GM23338 (cell line): ENCODE measurements around the gene CNTROB. TPM values are rescaled to one million over a fixed set of nuclear protein-coding genes. Genes with fewer than 3 reads are reported as not detected.

Experiments
- ATAC-seq: fragments of 200-7000 bp; cut with Tn5 transposase; 3 replicates; pipeline ENCODE4 v1.9.1; 2020
- DNase-seq: peaks from one replicate; pipeline ENCODE4 v3.0.0-alpha.2; 2015; ENCODE audit warnings: low spot score
- H2AFZ ChIP-seq: fragments of 200-600 bp; sonication (generic); 2 replicates; pipeline ENCODE4 v1.8.0; 2016; ENCODE audit warnings: antibody characterized with exemption, mild to moderate bottlenecking, moderate library complexity
- H3F3A ChIP-seq: fragments of 200-600 bp; sonication (generic); replicated peaks from 2 replicates; pipeline ENCODE4 v1.8.0; 2017; ENCODE audit warnings: antibody characterized with exemption, mixed run types, low read depth
- H3K27ac ChIP-seq: fragments of 200-600 bp; sonication (generic); 2 replicates; pipeline ENCODE4 v1.6.1; 2016; ENCODE audit warnings: low read depth
- H3K27me3 ChIP-seq: fragments of 200-600 bp; sonication (generic); 2 replicates; pipeline ENCODE4 v1.8.0; 2016; ENCODE audit warnings: mild to moderate bottlenecking, mixed run types, moderate library complexity; ENCODE audit not compliant: insufficient read depth
- H3K36me3 ChIP-seq: fragments of 200-600 bp; sonication (generic); 2 replicates; pipeline ENCODE4 v1.8.0; 2016; ENCODE audit warnings: mild to moderate bottlenecking; ENCODE audit not compliant: insufficient read depth
- H3K4me1 ChIP-seq: fragments of 200-600 bp; sonication (generic); 2 replicates; pipeline ENCODE4 v1.8.0; 2016; ENCODE audit warnings: mild to moderate bottlenecking, moderate library complexity; ENCODE audit not compliant: insufficient read depth
- H3K4me2 ChIP-seq: fragments of 200-600 bp; sonication (generic); 2 replicates; pipeline ENCODE4 v1.7.1; 2017; ENCODE audit warnings: mixed run types
- H3K4me3 ChIP-seq: fragments of 200-600 bp; sonication (generic); 2 replicates; pipeline ENCODE4 v1.6.1; 2016; ENCODE audit warnings: mixed run types
- H3K79me2 ChIP-seq: fragments of 200-600 bp; sonication (generic); replicated peaks from 2 replicates; pipeline ENCODE4 v1.8.0; 2017; ENCODE audit warnings: mild to moderate bottlenecking; ENCODE audit not compliant: insufficient read depth
- H3K9me2 ChIP-seq: fragments of 200-600 bp; sonication (generic); 2 replicates; pipeline ENCODE4 v1.8.0; 2017; ENCODE audit not compliant: insufficient read depth
- H4K20me1 ChIP-seq: fragments of 200-600 bp; sonication (generic); replicated peaks from 2 replicates; pipeline ENCODE4 v1.8.0; 2017; ENCODE audit warnings: mild to moderate bottlenecking; ENCODE audit not compliant: insufficient read depth
- H3K27ac Mint-ChIP-seq: 2 replicates; pipeline ENCODE4 v1.8.0; 2020; ENCODE audit warnings: inconsistent platforms, mild to moderate bottlenecking, moderate library complexity, mixed read lengths
- H3K27me3 Mint-ChIP-seq: 3 replicates; pipeline ENCODE4 v1.8.0; 2022; ENCODE audit warnings: low read depth, mild to moderate bottlenecking, moderate library complexity, mixed read lengths, inconsistent platforms; ENCODE audit not compliant: insufficient read depth, poor library complexity
- H3K36me3 Mint-ChIP-seq: 3 replicates; pipeline ENCODE4 v1.8.0; 2021; ENCODE audit warnings: low read depth, mild to moderate bottlenecking, inconsistent platforms, moderate library complexity, mixed read lengths
- H3K4me1 Mint-ChIP-seq: 3 replicates; pipeline ENCODE4 v1.8.0; 2020; ENCODE audit warnings: mild to moderate bottlenecking, inconsistent platforms, mixed read lengths
- H3K4me3 Mint-ChIP-seq: 3 replicates; pipeline ENCODE4 v1.8.0; 2021; ENCODE audit warnings: moderate library complexity, mild to moderate bottlenecking, inconsistent platforms, mixed read lengths
- H3K9me3 Mint-ChIP-seq: 3 replicates; pipeline ENCODE4 v1.8.0; 2020; ENCODE audit warnings: moderate library complexity, mild to moderate bottlenecking, inconsistent platforms, mixed read lengths
- CREB1 ChIP-seq: fragments of 250-450 bp; sonication (Bioruptor Pico); IDR thresholded peaks from 2 replicates; pipeline ENCODE4 v1.5.0; 2020; ENCODE audit warnings: low read depth, mild to moderate bottlenecking, moderate library complexity
- EZH2 ChIP-seq: fragments of 200-600 bp; sonication (generic); IDR thresholded peaks from one replicate; pipeline ENCODE4 v1.8.0; 2017; ENCODE audit warnings: antibody characterized with exemption, mild to moderate bottlenecking, low read depth; ENCODE audit not compliant: unreplicated experiment
- JUNB ChIP-seq: IDR thresholded peaks from one replicate; pipeline ENCODE4 v1.6.1; 2016; ENCODE audit warnings: antibody characterized with exemption; ENCODE audit not compliant: unreplicated experiment
- NANOG ChIP-seq: IDR thresholded peaks from 2 replicates; pipeline ENCODE4 v1.6.1; 2016; ENCODE audit warnings: antibody characterized with exemption, borderline replicate concordance
- POLR2AphosphoS5 ChIP-seq: IDR thresholded peaks from 2 replicates; pipeline ENCODE4 v1.6.1; 2016; ENCODE audit warnings: antibody characterized with exemption, low read depth
- ZNF114 ChIP-seq: fragments of 250-450 bp; sonication (Bioruptor Pico); IDR thresholded peaks from 2 replicates; pipeline ENCODE4 v1.5.0; 2020; ENCODE audit warnings: mild to moderate bottlenecking, moderate library complexity
- ZNF331 ChIP-seq: fragments of 250-450 bp; sonication (Bioruptor Pico); IDR thresholded peaks from 2 replicates; pipeline ENCODE4 v1.5.0; 2020; ENCODE audit warnings: low read depth, mild to moderate bottlenecking, moderate library complexity
- polyA plus RNA-seq: library from polyadenylated mRNA; unstranded; fragments of >200 nt; fragmentation: Nextera tagmentation; extraction: Ambion mirVana; gene quantifications from 2 replicates; pipeline ENCODE4 v1.2.1, GENCODE V29; 2016
- total RNA-seq: library from RNA; depleted of rRNA; stranded (reverse); fragments of >200 nt; shearing (Covaris generic); gene quantifications from 2 replicates; pipeline ENCODE4 v1.2.3, GENCODE V29; 2014
- TF ChIP-seq, protein P1 (sequence below): IDR thresholded peaks from 2 replicates; pipeline ENCODE4 v1.6.1; 2016; ENCODE audit warnings: antibody characterized with exemption
- TF ChIP-seq, protein P2 (sequence below), 2 experiments: fragments of 200-600 bp in 1 of 2; sonication (generic) in 1 of 2; conservative IDR thresholded peaks; 2 replicates each; pipeline versions ENCODE4 v1.5.1 to v1.6.1; 2016 to 2017; ENCODE audit warnings: antibody characterized with exemption in 2 of 2, low read depth in 2 of 2, mild to moderate bottlenecking in 2 of 2, moderate library complexity in 1 of 2
- TF ChIP-seq, protein P3 (sequence below): fragments of 250-450 bp; sonication (Bioruptor Pico); IDR thresholded peaks from 2 replicates; pipeline ENCODE4 v1.5.0; 2020; ENCODE audit warnings: mild to moderate bottlenecking, moderate library complexity

CNTROB gene
- total and polyA plus RNA-seq, 2 experiments from 2014 or later = 16.3 to 18.5 TPM

DNA sequence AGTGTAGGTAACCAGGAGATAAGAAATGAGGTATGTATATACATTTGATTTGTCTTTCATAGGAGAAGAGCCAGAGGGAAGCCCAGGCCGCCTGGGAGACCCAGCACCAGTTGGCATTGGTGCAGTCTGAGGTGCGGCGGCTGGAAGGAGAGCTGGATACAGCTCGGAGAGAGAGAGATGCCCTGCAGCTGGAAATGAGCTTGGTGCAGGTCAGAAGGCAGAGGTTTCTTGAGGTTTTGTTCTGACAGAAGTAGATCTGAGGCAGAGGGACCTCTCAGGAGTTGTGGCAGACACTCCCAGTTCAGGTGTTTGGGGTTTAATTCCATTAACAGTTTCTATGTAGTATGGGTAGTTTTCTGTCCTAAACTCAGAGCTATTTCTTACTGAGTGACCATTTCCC, 8.0 kb downstream of the CNTROB start:
- no peaks in the 10 kb centered on the region for H3K4me1 Mint-ChIP-seq
- H3K4me3 Mint-ChIP-seq = no peak overlapping the region
- Histone ChIP-seq H3K27me3 (no peaks in the 10 kb centered on the region), H3K4me3 (no peak overlapping the region), H3K4me2 (no peak overlapping the region), H3K4me1 (no peaks in the 10 kb centered on the region), H4K20me1 (no peaks in the 10 kb centered on the region; the same call in none of the 2 replicates), H3K27ac (no peak overlapping the region), H3K9me2 (no peaks in the 10 kb centered on the region), H3F3A (no peaks in the 10 kb centered on the region), H3K36me3 (peaks cover 3% of the 10 kb centered on the region; the same call in 1 of the 2 replicates), H2AFZ (no peak overlapping the region), H3K79me2 (no peaks in the 10 kb centered on the region)
- no peaks in the 10 kb centered on the region for H3K9me3 Mint-ChIP-seq
- peaks cover 57% of the 10 kb centered on the region for H3K36me3 Mint-ChIP-seq
- no peak overlapping the region for H3K27ac Mint-ChIP-seq
- H3K27me3 Mint-ChIP-seq = peaks cover 2% of the 10 kb centered on the region
- TF ChIP-seq POLR2AphosphoS5 (no peak), NANOG (no peak)
- TF ChIP-seq, protein P1, sequence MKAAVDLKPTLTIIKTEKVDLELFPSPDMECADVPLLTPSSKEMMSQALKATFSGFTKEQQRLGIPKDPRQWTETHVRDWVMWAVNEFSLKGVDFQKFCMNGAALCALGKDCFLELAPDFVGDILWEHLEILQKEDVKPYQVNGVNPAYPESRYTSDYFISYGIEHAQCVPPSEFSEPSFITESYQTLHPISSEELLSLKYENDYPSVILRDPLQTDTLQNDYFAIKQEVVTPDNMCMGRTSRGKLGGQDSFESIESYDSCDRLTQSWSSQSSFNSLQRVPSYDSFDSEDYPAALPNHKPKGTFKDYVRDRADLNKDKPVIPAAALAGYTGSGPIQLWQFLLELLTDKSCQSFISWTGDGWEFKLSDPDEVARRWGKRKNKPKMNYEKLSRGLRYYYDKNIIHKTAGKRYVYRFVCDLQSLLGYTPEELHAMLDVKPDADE = no peak
- TF ChIP-seq, protein P2, sequence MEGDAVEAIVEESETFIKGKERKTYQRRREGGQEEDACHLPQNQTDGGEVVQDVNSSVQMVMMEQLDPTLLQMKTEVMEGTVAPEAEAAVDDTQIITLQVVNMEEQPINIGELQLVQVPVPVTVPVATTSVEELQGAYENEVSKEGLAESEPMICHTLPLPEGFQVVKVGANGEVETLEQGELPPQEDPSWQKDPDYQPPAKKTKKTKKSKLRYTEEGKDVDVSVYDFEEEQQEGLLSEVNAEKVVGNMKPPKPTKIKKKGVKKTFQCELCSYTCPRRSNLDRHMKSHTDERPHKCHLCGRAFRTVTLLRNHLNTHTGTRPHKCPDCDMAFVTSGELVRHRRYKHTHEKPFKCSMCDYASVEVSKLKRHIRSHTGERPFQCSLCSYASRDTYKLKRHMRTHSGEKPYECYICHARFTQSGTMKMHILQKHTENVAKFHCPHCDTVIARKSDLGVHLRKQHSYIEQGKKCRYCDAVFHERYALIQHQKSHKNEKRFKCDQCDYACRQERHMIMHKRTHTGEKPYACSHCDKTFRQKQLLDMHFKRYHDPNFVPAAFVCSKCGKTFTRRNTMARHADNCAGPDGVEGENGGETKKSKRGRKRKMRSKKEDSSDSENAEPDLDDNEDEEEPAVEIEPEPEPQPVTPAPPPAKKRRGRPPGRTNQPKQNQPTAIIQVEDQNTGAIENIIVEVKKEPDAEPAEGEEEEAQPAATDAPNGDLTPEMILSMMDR (conservative IDR thresholded peaks at IDR 0.05; ENCODE audit: low read depth in 2 of 2) = no peak
- DNase-seq = no peak
- no peak for ATAC-seq

DNA sequence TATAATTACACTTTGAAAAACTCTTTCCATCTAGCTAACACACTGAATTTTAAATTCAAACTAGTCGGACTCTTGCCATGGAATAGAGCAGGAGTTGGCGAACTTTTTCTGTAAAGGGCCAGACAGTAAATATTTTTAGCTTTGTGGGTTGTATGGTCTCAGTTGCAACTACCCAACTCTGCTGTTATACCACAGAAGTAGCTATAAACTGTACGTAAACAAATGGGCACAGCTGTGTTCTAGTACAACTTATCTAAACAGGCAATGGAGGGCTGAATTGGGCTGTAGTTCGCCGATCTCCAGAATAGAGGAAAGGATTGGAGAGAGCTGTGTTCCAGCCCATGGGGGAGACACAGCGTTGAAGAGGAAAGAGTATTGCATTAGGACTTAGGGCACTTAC, 8.7 kb downstream of the CNTROB start:
- Histone ChIP-seq H3K4me1 (no peaks in the 10 kb centered on the region), H2AFZ (no peak overlapping the region), H3K9me2 (no peaks in the 10 kb centered on the region), H3K27me3 (no peaks in the 10 kb centered on the region), H3K4me2 (no peak overlapping the region), H3K4me3 (no peak overlapping the region), H4K20me1 (no peaks in the 10 kb centered on the region; the same call in none of the 2 replicates), H3K36me3 (peaks cover 3% of the 10 kb centered on the region; the same call in 1 of the 2 replicates), H3K79me2 (no peaks in the 10 kb centered on the region), H3K27ac (no peak overlapping the region), H3F3A (no peaks in the 10 kb centered on the region)
- no peak overlapping the region for H3K4me3 Mint-ChIP-seq
- peaks cover 4% of the 10 kb centered on the region for H3K27me3 Mint-ChIP-seq
- H3K36me3 Mint-ChIP-seq = peaks cover 62% of the 10 kb centered on the region
- H3K27ac Mint-ChIP-seq = no peak overlapping the region
- no peak for DNase-seq
- H3K9me3 Mint-ChIP-seq = no peaks in the 10 kb centered on the region
- no peak for ATAC-seq
- H3K4me1 Mint-ChIP-seq = no peaks in the 10 kb centered on the region
- no peak for TF ChIP-seq ZNF114
- TF ChIP-seq POLR2AphosphoS5 = no peak
- TF ChIP-seq, protein P2 (conservative IDR thresholded peaks at IDR 0.05; ENCODE audit: low read depth in 2 of 2) = no peak
- TF ChIP-seq ZNF331 (CRISPR knock-in tag) = no peak
- TF ChIP-seq, protein P3, sequence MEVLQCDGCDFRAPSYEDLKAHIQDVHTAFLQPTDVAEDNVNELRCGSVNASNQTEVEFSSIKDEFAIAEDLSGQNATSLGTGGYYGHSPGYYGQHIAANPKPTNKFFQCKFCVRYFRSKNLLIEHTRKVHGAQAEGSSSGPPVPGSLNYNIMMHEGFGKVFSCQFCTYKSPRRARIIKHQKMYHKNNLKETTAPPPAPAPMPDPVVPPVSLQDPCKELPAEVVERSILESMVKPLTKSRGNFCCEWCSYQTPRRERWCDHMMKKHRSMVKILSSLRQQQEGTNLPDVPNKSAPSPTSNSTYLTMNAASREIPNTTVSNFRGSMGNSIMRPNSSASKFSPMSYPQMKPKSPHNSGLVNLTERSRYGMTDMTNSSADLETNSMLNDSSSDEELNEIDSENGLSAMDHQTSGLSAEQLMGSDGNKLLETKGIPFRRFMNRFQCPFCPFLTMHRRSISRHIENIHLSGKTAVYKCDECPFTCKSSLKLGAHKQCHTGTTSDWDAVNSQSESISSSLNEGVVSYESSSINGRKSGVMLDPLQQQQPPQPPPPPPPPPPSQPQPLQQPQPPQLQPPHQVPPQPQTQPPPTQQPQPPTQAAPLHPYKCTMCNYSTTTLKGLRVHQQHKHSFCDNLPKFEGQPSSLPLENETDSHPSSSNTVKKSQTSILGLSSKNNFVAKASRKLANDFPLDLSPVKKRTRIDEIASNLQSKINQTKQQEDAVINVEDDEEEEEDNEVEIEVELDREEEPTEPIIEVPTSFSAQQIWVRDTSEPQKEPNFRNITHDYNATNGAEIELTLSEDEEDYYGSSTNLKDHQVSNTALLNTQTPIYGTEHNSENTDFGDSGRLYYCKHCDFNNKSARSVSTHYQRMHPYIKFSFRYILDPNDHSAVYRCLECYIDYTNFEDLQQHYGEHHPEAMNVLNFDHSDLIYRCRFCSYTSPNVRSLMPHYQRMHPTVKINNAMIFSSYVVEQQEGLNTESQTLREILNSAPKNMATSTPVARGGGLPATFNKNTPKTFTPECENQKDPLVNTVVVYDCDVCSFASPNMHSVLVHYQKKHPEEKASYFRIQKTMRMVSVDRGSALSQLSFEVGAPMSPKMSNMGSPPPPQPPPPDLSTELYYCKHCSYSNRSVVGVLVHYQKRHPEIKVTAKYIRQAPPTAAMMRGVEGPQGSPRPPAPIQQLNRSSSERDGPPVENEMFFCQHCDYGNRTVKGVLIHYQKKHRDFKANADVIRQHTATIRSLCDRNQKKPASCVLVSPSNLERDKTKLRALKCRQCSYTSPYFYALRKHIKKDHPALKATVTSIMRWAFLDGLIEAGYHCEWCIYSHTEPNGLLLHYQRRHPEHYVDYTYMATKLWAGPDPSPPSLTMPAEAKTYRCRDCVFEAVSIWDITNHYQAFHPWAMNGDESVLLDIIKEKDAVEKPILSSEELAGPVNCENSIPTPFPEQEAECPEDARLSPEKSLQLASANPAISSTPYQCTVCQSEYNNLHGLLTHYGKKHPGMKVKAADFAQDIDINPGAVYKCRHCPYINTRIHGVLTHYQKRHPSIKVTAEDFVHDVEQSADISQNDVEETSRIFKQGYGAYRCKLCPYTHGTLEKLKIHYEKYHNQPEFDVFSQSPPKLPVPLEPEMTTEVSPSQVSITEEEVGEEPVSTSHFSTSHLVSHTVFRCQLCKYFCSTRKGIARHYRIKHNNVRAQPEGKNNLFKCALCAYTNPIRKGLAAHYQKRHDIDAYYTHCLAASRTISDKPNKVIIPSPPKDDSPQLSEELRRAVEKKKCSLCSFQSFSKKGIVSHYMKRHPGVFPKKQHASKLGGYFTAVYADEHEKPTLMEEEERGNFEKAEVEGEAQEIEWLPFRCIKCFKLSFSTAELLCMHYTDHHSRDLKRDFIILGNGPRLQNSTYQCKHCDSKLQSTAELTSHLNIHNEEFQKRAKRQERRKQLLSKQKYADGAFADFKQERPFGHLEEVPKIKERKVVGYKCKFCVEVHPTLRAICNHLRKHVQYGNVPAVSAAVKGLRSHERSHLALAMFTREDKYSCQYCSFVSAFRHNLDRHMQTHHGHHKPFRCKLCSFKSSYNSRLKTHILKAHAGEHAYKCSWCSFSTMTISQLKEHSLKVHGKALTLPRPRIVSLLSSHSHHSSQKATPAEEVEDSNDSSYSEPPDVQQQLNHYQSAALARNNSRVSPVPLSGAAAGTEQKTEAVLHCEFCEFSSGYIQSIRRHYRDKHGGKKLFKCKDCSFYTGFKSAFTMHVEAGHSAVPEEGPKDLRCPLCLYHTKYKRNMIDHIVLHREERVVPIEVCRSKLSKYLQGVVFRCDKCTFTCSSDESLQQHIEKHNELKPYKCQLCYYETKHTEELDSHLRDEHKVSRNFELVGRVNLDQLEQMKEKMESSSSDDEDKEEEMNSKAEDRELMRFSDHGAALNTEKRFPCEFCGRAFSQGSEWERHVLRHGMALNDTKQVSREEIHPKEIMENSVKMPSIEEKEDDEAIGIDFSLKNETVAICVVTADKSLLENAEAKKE = no peak
- no peak for TF ChIP-seq EZH2
- no peak for TF ChIP-seq CREB1
- no peak for TF ChIP-seq JUNB
- no peak for TF ChIP-seq NANOG
